Measurements from ENCODE around the gene KLHL3.

DNA sequence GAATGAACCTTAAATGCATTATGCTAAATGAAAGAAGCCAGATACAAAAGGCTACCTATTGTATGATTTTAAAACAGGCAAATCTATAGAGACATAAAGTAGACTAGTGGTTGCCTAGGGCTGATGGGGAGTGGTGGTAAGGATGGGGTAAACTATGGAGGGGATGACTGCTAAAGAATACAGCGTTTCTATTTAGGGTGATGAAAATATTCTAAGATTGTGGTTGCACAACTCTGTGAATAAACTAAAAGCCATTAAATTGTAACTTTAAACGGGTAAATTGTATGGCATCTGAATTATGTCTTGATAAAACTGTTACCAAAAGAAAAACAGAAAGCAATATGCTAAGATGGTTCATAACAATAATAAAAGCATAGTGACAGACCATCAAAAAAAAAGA, 21.4 kb downstream of the KLHL3 start:
- TF ChIP-seq, protein P1, sequence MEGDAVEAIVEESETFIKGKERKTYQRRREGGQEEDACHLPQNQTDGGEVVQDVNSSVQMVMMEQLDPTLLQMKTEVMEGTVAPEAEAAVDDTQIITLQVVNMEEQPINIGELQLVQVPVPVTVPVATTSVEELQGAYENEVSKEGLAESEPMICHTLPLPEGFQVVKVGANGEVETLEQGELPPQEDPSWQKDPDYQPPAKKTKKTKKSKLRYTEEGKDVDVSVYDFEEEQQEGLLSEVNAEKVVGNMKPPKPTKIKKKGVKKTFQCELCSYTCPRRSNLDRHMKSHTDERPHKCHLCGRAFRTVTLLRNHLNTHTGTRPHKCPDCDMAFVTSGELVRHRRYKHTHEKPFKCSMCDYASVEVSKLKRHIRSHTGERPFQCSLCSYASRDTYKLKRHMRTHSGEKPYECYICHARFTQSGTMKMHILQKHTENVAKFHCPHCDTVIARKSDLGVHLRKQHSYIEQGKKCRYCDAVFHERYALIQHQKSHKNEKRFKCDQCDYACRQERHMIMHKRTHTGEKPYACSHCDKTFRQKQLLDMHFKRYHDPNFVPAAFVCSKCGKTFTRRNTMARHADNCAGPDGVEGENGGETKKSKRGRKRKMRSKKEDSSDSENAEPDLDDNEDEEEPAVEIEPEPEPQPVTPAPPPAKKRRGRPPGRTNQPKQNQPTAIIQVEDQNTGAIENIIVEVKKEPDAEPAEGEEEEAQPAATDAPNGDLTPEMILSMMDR (IDR thresholded peaks at IDR 0.05), result no peak
- no peak for TF ChIP-seq ZFX (IDR thresholded peaks at IDR 0.05; ENCODE audit: borderline replicate concordance)

All from 22Rv1 (cell line).